ENCODE measurements around the gene ADARB2. TPM values are rescaled to one million over a fixed set of nuclear protein-coding genes. Genes with fewer than 3 reads are reported as not detected.
"Not testable (repeated sequence)": the region's sequence is repeated elsewhere in the genome, so short reads cannot be mapped to it uniquely, and the experiment has no call there.

ADARB2 gene
- polyA plus RNA-seq, 1 of the 3 experiments (the other 2 are of a cell fraction) = not detected

- DNase-seq; H3K9me2 ChIP-seq; H3K36me3 ChIP-seq (replicated peaks in 1 of 2; ENCODE audit: control insufficient read depth in 1 of 2, insufficient read depth in 2 of 2, low read length in 1 of 2); H3K27me3 ChIP-seq (ENCODE audit: insufficient read depth); H3K4me1 ChIP-seq (ENCODE audit: control insufficient read depth in 1 of 2, insufficient read depth in 2 of 2, low read depth in 1 of 2, low read length in 1 of 2); H4K20me1 ChIP-seq (ENCODE audit: insufficient read depth); CTCF ChIA-PET; H3K4me3 ChIP-seq (ENCODE audit: low read depth in 2 of 2, low read length in 1 of 2); H3K27ac ChIP-seq (ENCODE audit: low read depth in 2 of 2, low read length in 1 of 2); H3K79me2 ChIP-seq (ENCODE audit: insufficient read depth); H3F3A ChIP-seq (replicated peaks; ENCODE audit: insufficient read depth); H3K9ac ChIP-seq; POLR2A ChIA-PET; H2AFZ ChIP-seq (ENCODE audit: low read depth); H3K4me2 ChIP-seq; H3K9me3 ChIP-seq: not testable (repeated sequence)
- WGBS (ENCODE audit: low lambda C conversion rate) = 79% methylated on average over 5 of the region's 20 CpGs
Observed at GRCh38 chr10:1326514-1326913, 410.8 kb downstream of the ADARB2 start.

- no peak overlapping the region for H3K4me2 ChIP-seq
- H3K9ac ChIP-seq = no peak overlapping the region
- DNase-seq = no peak
- ChIA-PET CTCF (interaction anchor here (0.6 kb wide), 1 partner anchor 10 kb away, joined by 3 read pairs; no protein-coding TSS in a partner anchor), POLR2A (no interaction called here)
- no peak overlapping the region for H3K27ac ChIP-seq (ENCODE audit: low read depth in 2 of 2, low read length in 1 of 2)
- H3K4me3 ChIP-seq (ENCODE audit: low read depth in 2 of 2, low read length in 1 of 2) = no peak overlapping the region
- no peak for TF ChIP-seq RCOR1 (IDR thresholded peaks at IDR 0.05; ENCODE audit: low read length)
- no peak for TF ChIP-seq CTCF (IDR thresholded peaks at IDR 0.05)
- no peak for TF ChIP-seq RFX5 (IDR thresholded peaks at IDR 0.05; ENCODE audit: low read length)
- TF ChIP-seq TEAD4 (IDR thresholded peaks at IDR 0.05; ENCODE audit: borderline replicate concordance, insufficient read depth) = no peak
- TF ChIP-seq, protein P1, sequence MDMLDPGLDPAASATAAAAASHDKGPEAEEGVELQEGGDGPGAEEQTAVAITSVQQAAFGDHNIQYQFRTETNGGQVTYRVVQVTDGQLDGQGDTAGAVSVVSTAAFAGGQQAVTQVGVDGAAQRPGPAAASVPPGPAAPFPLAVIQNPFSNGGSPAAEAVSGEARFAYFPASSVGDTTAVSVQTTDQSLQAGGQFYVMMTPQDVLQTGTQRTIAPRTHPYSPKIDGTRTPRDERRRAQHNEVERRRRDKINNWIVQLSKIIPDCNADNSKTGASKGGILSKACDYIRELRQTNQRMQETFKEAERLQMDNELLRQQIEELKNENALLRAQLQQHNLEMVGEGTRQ (IDR thresholded peaks at IDR 0.05; ENCODE audit: borderline replicate concordance, low read depth, low read length) = no peak
- TF ChIP-seq EP300 (IDR thresholded peaks at IDR 0.05; ENCODE audit: borderline replicate concordance in 1 of 2, low read depth in 1 of 2, low read length in 1 of 2) = no peak
- TF ChIP-seq SMC3 (IDR thresholded peaks at IDR 0.05; ENCODE audit: low read depth, low read length) = no peak
- no peak for TF ChIP-seq NRF1 (IDR thresholded peaks at IDR 0.05; ENCODE audit: low read depth, low read length)
- TF ChIP-seq, protein P2, sequence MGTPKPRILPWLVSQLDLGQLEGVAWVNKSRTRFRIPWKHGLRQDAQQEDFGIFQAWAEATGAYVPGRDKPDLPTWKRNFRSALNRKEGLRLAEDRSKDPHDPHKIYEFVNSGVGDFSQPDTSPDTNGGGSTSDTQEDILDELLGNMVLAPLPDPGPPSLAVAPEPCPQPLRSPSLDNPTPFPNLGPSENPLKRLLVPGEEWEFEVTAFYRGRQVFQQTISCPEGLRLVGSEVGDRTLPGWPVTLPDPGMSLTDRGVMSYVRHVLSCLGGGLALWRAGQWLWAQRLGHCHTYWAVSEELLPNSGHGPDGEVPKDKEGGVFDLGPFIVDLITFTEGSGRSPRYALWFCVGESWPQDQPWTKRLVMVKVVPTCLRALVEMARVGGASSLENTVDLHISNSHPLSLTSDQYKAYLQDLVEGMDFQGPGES (IDR thresholded peaks at IDR 0.05; ENCODE audit: low read depth, low read length) = no peak
- no peak for TF ChIP-seq MXI1 (IDR thresholded peaks at IDR 0.05; ENCODE audit: low read depth, low read length)
- TF ChIP-seq, protein P3, sequence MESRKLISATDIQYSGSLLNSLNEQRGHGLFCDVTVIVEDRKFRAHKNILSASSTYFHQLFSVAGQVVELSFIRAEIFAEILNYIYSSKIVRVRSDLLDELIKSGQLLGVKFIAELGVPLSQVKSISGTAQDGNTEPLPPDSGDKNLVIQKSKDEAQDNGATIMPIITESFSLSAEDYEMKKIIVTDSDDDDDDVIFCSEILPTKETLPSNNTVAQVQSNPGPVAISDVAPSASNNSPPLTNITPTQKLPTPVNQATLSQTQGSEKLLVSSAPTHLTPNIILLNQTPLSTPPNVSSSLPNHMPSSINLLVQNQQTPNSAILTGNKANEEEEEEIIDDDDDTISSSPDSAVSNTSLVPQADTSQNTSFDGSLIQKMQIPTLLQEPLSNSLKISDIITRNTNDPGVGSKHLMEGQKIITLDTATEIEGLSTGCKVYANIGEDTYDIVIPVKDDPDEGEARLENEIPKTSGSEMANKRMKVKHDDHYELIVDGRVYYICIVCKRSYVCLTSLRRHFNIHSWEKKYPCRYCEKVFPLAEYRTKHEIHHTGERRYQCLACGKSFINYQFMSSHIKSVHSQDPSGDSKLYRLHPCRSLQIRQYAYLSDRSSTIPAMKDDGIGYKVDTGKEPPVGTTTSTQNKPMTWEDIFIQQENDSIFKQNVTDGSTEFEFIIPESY (IDR thresholded peaks at IDR 0.05; ENCODE audit: borderline replicate concordance, low read depth) = no peak
- no peaks in the 10 kb centered on the region for H3K9me3 ChIP-seq
- H3K36me3 ChIP-seq (replicated peaks in 1 of 2; ENCODE audit: control insufficient read depth in 1 of 2, insufficient read depth in 2 of 2, low read length in 1 of 2) = no peaks in the 10 kb centered on the region
- no peaks in the 10 kb centered on the region for H3F3A ChIP-seq (replicated peaks; ENCODE audit: insufficient read depth)
- 65% methylated on average over 10 of the region's 10 CpGs for WGBS (ENCODE audit: low lambda C conversion rate)
- peaks cover 0 to 7% of the 10 kb centered on the region in 2 experiments; a peak in 1 of 4 replicates for H3K4me1 ChIP-seq (ENCODE audit: control insufficient read depth in 1 of 2, insufficient read depth in 2 of 2, low read depth in 1 of 2, low read length in 1 of 2)
- H3K79me2 ChIP-seq (ENCODE audit: insufficient read depth) = no peaks in the 10 kb centered on the region
- H3K9me2 ChIP-seq = no peaks in the 10 kb centered on the region
- no peaks in the 10 kb centered on the region for H3K27me3 ChIP-seq (ENCODE audit: insufficient read depth)
- no peaks in the 10 kb centered on the region for H4K20me1 ChIP-seq (ENCODE audit: insufficient read depth)
- no peak overlapping the region for H2AFZ ChIP-seq (ENCODE audit: low read depth)
Observed at GRCh38 chr10:1324903-1325302, 412.4 kb downstream of the ADARB2 start.
